ENCODE data around the gene VASH1. TPM values are rescaled to one million over a fixed set of nuclear protein-coding genes. Genes with fewer than 3 reads are reported as not detected.

The VASH1 gene
- total RNA-seq, 2 experiments from 2014 or later, result 2.5 to 2.6 TPM

- H3K4me1 Mint-ChIP-seq, result peaks cover 17% of the 10 kb centered on the region
- no peaks in the 10 kb centered on the region for H3K36me3 Mint-ChIP-seq (ENCODE audit: low read depth)
- ChIA-PET POLR2A (interaction anchor here (1.1 kb wide), 1 partner anchor 11 kb away, joined by 3 read pairs; no protein-coding TSS in a partner anchor), CTCF (interaction anchor here (0.7 to 1.4 kb wide), 4 partner anchors 9 to 67 kb away, joined by 3 to 5 read pairs (median 4); no protein-coding TSS in a partner anchor)
- no peak overlapping the region for H3K27ac Mint-ChIP-seq
- H3K9me3 Mint-ChIP-seq, result no peaks in the 10 kb centered on the region
- no peaks in the 10 kb centered on the region for H3K27me3 Mint-ChIP-seq
- H3K4me3 Mint-ChIP-seq, result no peak overlapping the region
- DNase-seq, result peak; percentile 13
These were observed 15.4 kb downstream of the VASH1 start for GRCh38 chr14:76776428-76777251.

GRCh38 chr14:76777721-76778120 is 16.5 kb downstream of the VASH1 start:
- POLR2A ChIA-PET, result no interaction called here
- Mint-ChIP-seq H3K4me3 (no peak overlapping the region), H3K27ac (no peak overlapping the region), H3K36me3 (ENCODE audit: low read depth) (no peaks in the 10 kb centered on the region), H3K9me3 (no peaks in the 10 kb centered on the region), H3K27me3 (no peaks in the 10 kb centered on the region), H3K4me1 (peaks cover 28% of the 10 kb centered on the region)
- DNase-seq, result peak; percentile 15
- CTCF ChIA-PET, result interaction anchor here (1.1 to 1.4 kb wide), 2 partner anchors 7 to 33 kb away, joined by 3 to 5 read pairs; no protein-coding TSS in a partner anchor

- Mint-ChIP-seq H3K27me3 (no peaks in the 10 kb centered on the region), H3K9me3 (no peaks in the 10 kb centered on the region), H3K4me3 (no peak overlapping the region), H3K27ac (no peak overlapping the region), H3K4me1 (peaks cover 31% of the 10 kb centered on the region), H3K36me3 (ENCODE audit: low read depth) (no peaks in the 10 kb centered on the region)
- POLR2A ChIA-PET, result no interaction called here
- CTCF ChIA-PET, result no interaction called here
- peak; percentile 12 for DNase-seq
These were observed 17.4 kb downstream of the VASH1 start for GRCh38 chr14:76778546-76779215.

DNA sequence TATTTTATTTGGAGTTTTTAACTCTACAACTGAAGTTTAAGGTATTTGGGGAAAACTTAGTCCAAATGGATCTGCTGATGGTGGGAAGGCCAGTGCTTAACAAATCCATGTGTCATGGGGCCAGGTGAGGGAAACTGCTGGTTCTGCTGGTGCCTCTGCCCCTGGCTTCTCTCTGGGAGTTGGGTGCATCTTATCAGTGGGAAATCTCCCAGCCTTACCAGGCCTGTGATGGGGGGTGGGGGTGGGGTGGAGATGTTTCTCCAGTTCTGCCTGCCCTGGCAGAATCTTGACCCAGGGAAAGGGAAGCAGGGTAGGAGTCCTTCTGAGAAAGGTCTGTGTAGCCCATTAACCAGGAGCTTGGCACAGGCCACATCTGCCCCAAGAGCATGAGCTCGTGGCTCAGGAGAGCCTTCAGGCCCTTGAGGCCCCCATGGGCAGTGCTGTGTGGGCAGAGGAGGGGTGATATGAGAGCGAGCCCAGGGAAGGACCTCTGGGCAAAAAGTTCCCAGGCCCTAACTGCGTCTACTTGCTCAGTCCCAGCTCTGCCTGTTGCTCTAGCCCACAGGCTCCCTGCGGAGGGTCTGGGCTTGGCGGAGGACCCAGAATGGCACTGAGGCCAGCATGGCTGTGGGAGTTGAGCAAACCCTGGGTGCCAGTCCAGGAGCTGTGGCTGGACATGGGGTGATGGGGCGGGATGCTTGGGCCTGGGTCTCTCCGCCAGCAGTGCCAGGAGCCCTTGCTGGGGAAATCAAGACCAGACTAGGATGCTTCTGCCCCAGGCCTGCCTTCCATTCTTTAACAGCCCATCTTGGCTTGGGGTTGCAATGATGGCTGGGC is 18.2 kb downstream of the VASH1 start:
- H3K27ac Mint-ChIP-seq, result no peak overlapping the region
- H3K4me3 Mint-ChIP-seq, result no peak overlapping the region
- ChIA-PET CTCF (no interaction called here), POLR2A (interaction anchor here (1.8 kb wide), 1 partner anchor 11 kb away, joined by 6 read pairs; no protein-coding TSS in a partner anchor)
- no peaks in the 10 kb centered on the region for H3K27me3 Mint-ChIP-seq
- peaks cover 33% of the 10 kb centered on the region for H3K4me1 Mint-ChIP-seq
- DNase-seq, result peak; percentile 12
- no peaks in the 10 kb centered on the region for H3K9me3 Mint-ChIP-seq
- no peaks in the 10 kb centered on the region for H3K36me3 Mint-ChIP-seq (ENCODE audit: low read depth)

GRCh38 chr14:76780058-76780345 is 18.7 kb downstream of the VASH1 start:
- DNase-seq, result peak; percentile 11
- Mint-ChIP-seq H3K27me3 (no peaks in the 10 kb centered on the region), H3K27ac (no peak overlapping the region), H3K9me3 (no peaks in the 10 kb centered on the region), H3K36me3 (ENCODE audit: low read depth) (no peaks in the 10 kb centered on the region), H3K4me3 (no peak overlapping the region), H3K4me1 (peaks cover 34% of the 10 kb centered on the region)
- ChIA-PET CTCF (no interaction called here), POLR2A (interaction anchor here (1.8 kb wide), 1 partner anchor 11 kb away, joined by 6 read pairs; no protein-coding TSS in a partner anchor)

DNA sequence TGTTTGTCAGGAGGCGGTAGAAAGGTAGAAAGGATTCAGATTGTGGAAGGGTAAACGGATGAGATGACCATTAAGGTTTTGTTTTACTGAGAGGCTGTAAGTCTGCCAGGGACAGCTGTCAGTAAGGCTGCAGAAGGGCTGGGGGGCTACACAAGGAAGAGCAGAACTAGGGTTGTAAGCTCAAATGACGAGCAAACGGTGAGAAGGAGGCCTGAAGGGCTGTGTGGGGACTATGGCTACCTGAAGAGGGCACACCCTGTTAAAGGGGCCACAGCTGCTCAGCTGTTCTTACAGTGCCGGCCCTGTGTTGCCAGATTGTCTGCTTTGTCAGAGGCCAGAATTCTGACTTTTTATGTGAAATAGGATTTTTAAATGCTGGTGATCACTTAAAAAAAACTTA is 19.1 kb downstream of the VASH1 start:
- H3K9me3 Mint-ChIP-seq, result no peaks in the 10 kb centered on the region
- no peak overlapping the region for H3K27ac Mint-ChIP-seq
- H3K27me3 Mint-ChIP-seq, result no peaks in the 10 kb centered on the region
- H3K4me1 Mint-ChIP-seq, result peaks cover 34% of the 10 kb centered on the region
- peak; percentile 3 for DNase-seq
- POLR2A ChIA-PET, result interaction anchor here (1.8 kb wide), 1 partner anchor 11 kb away, joined by 6 read pairs; no protein-coding TSS in a partner anchor
- H3K4me3 Mint-ChIP-seq, result no peak overlapping the region
- no peaks in the 10 kb centered on the region for H3K36me3 Mint-ChIP-seq (ENCODE audit: low read depth)
- CTCF ChIA-PET, result interaction anchor here (7.4 kb wide), 1 partner anchor 70 kb away, joined by 60 read pairs; no protein-coding TSS in a partner anchor

GRCh38 chr14:76780875-76781647 is 19.8 kb downstream of the VASH1 start:
- Mint-ChIP-seq H3K4me3 (no peak overlapping the region), H3K27me3 (no peaks in the 10 kb centered on the region), H3K9me3 (no peaks in the 10 kb centered on the region), H3K27ac (no peak overlapping the region), H3K36me3 (ENCODE audit: low read depth) (no peaks in the 10 kb centered on the region), H3K4me1 (peaks cover 34% of the 10 kb centered on the region)
- ChIA-PET POLR2A (interaction anchor here (1.0 to 1.8 kb wide), 2 partner anchors 12 to 17 kb away, joined by 3 to 6 read pairs; no protein-coding TSS in a partner anchor), CTCF (interaction anchor here (7.4 kb wide), 1 partner anchor 70 kb away, joined by 60 read pairs; no protein-coding TSS in a partner anchor)
- peak; percentile 12 for DNase-seq

DNA sequence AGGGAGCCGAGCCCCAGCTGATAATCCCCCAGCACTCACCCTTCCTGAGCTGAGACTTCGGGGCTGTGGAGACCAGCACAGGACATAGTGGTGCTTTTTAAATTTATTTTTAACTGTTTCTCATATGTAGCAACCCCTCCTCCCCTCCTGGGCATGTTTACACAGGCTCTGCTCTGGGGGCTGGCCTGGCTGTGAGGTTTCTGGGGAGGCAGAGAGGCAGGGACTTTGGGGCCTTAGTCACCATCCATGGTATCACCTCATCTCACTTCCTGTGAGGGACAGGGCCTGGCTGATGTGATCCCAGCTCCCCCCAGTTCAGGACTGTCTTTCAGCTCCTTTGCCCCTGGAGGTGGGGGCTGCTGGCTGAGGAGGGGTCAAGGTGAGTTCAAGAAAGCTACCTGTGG is 20.4 kb downstream of the VASH1 start:
- no peak for DNase-seq
- Mint-ChIP-seq H3K4me1 (peaks cover 34% of the 10 kb centered on the region), H3K36me3 (ENCODE audit: low read depth) (no peaks in the 10 kb centered on the region), H3K9me3 (no peaks in the 10 kb centered on the region), H3K27ac (no peak overlapping the region), H3K27me3 (no peaks in the 10 kb centered on the region), H3K4me3 (no peak overlapping the region)
- CTCF ChIA-PET, result interaction anchor here (7.4 kb wide), 1 partner anchor 71 kb away, joined by 60 read pairs; no protein-coding TSS in a partner anchor
- POLR2A ChIA-PET, result interaction anchor here (1.0 kb wide), 1 partner anchor 17 kb away, joined by 3 read pairs; no protein-coding TSS in a partner anchor

DNA sequence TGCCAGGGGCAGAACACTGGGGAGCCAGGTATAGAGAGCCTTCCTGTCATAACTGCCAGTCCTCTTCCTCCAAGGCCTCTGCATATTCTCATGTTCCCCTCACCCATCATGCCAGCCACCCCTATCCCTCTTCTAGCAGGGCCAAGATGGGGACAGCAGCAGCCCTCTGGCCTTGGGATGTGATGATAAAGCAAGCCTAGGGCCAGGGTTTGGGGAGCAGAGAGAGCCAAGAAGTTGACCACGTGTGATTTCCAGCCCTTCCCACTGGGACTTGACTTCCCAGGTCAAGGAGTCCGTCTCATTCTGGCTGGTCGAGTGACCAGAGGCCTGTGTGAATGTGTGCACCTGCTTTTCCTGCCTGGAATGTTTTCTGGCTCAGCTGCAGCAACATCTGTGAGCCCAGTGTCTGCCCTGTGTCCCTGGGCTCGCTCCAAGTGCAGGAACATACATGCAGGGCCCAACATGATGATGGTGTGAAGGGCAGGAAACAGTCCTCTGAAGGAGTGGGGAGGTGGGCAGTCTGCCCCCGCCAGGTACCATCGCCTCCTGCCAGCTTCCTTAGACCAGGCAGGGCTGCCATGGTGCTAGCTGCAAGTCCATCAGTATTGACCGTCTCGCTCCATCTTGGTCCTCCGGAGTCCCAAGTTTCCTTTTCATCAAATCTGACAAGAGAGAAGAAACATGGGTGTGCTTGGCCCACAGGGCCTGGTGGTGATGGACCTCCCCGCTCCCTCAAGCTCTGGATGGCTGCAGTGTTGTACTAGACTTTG is 21.0 kb downstream of the VASH1 start:
- ChIA-PET POLR2A (interaction anchor here (0.8 to 3.3 kb wide), 4 partner anchors 14 to 30 kb away, joined by 3 to 17 read pairs (median 4); partner anchors contain the start of genes ANGEL1 and VASH1), CTCF (interaction anchor here (0.8 to 7.4 kb wide), 3 partner anchors 28 to 268 kb away, joined by 3 to 60 read pairs (median 5); no protein-coding TSS in a partner anchor)
- DNase-seq, result no peak
- Mint-ChIP-seq H3K36me3 (ENCODE audit: low read depth) (no peaks in the 10 kb centered on the region), H3K9me3 (no peaks in the 10 kb centered on the region), H3K27me3 (no peaks in the 10 kb centered on the region), H3K4me3 (no peak overlapping the region), H3K27ac (no peak overlapping the region), H3K4me1 (peaks cover 34% of the 10 kb centered on the region)

DNA sequence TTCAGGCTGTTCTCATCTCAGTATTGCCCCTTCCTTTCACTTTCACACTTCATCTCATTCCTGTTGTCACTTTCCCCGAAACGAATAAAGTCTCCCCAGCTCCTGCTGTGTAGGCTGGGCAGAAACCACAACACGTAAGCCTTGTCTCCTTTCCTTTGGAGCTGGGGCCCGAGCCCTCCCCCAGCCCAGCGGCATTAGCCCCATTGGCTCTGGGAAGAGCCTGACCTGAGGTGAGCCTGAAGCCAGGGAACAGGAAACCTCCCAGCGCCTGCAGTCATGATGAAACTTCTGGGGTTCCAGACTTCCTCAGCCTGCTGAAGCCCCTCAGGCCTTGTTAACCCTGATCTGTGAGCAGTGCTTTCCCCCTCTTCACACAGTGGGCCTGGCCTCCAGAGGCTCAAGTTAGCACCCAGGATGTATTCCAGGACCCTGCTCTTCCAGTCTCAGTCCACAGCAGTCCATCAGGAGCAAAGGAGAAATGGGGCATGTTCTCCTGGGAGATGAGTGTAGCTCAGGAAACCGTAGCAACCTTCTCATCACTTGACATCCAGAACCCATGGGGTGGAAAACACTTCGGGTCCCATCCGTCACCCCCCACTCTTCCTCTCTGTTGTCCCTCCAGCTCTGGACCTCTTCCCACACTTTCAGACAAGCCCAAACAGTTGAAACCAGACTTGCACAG is 21.8 kb downstream of the VASH1 start:
- H3K4me1 Mint-ChIP-seq, result peaks cover 34% of the 10 kb centered on the region
- POLR2A ChIA-PET, result interaction anchor here (0.8 to 3.3 kb wide), 3 partner anchors 15 to 29 kb away, joined by 3 to 17 read pairs (median 4); partner anchors contain the start of genes ANGEL1 and VASH1
- no peaks in the 10 kb centered on the region for H3K27me3 Mint-ChIP-seq
- H3K4me3 Mint-ChIP-seq, result no peak overlapping the region
- peak overlapping the region; percentile 27 for H3K27ac Mint-ChIP-seq
- DNase-seq, result peak; percentile 13
- H3K9me3 Mint-ChIP-seq, result no peaks in the 10 kb centered on the region
- CTCF ChIA-PET, result interaction anchor here (0.6 to 7.4 kb wide), 6 partner anchors 22 to 267 kb away, joined by 3 to 60 read pairs (median 6); no protein-coding TSS in a partner anchor
- H3K36me3 Mint-ChIP-seq (ENCODE audit: low read depth), result no peaks in the 10 kb centered on the region

All from activated CD4-positive, alpha-beta memory T cell treated with anti-CD3 and anti-CD28 coated beads, Interleukin-2, amount 10 ng/mL, durations not matched to agents 7 days and 5 days (primary cell).